Measurements from ENCODE around the gene PPP6R2.

DNA sequence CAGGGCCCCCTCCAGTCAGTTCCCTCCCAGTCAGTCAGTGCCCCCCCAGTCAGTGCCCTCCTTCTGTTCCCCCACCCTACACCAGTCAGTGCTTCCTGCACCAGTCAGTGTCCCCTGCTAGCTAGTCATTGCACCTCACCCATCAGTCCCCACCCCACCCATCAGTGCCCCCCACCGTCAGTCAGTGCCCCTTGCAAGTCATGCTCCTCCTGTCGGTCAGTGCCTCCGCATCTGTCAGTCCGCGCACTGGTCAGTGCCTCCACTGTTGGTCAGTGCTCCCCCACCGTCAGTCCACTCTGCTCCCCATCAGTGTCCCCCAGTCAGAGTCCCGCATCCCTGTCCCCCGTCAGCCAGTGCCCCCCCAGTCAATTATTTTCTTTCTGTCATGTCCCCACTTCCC is 3.3 kb downstream of the PPP6R2 start:
- TF ChIP-seq YY1 (IDR thresholded peaks at IDR 0.05; ENCODE audit: insufficient read depth, insufficient read length) = no peak
- no peak for TF ChIP-seq ZNF274 (IDR thresholded peaks at IDR 0.05; ENCODE audit: low read depth, low read length)

Measured in NT2/D1 (cell line).